H9 (cell line): ENCODE results near the gene VEZT. TPM values are rescaled to one million over a fixed set of nuclear protein-coding genes. Genes with fewer than 3 reads are reported as not detected.

Experiments used
- DNase-seq: peaks from one replicate; pipeline ENCODE4 v3.0.0-alpha.2; 2017
- H2AFZ ChIP-seq: one replicate; pipeline ENCODE4 v1.6.1; 2013; ENCODE audit warnings: mild to moderate bottlenecking, low read length, control low read depth, moderate library complexity
- H2AK5ac ChIP-seq: 2 replicates; pipeline ENCODE4 v1.6.1; 2013; ENCODE audit warnings: low read length, control low read depth, mixed read lengths; ENCODE audit not compliant: insufficient read length
- H2BK120ac ChIP-seq: one replicate; pipeline ENCODE4 v1.6.1; 2013; ENCODE audit warnings: low read depth, mild to moderate bottlenecking, low read length, control low read depth, inconsistent platforms; ENCODE audit not compliant: poor library complexity, severe bottlenecking
- H2BK12ac ChIP-seq: 2 replicates; pipeline ENCODE4 v1.6.1; 2013; ENCODE audit warnings: low read length, control low read depth, mixed read lengths, low read depth; ENCODE audit not compliant: insufficient read length
- H2BK15ac ChIP-seq: 2 replicates; pipeline ENCODE4 v1.6.1; 2013; ENCODE audit warnings: low read depth, low read length, control low read depth
- H2BK20ac ChIP-seq: one replicate; pipeline ENCODE4 v1.6.1; 2013; ENCODE audit warnings: low read depth, mild to moderate bottlenecking, low read length, control low read depth, inconsistent platforms; ENCODE audit not compliant: poor library complexity, severe bottlenecking
- H2BK5ac ChIP-seq: 2 replicates; pipeline ENCODE4 v1.6.1; 2013; ENCODE audit warnings: low read length, control low read depth, mixed read lengths; ENCODE audit not compliant: insufficient read length
- H3K14ac ChIP-seq: 2 replicates; pipeline ENCODE4 v1.6.1; 2013; ENCODE audit warnings: low read length, control low read depth; ENCODE audit not compliant: insufficient read depth
- H3K18ac ChIP-seq: 2 replicates; pipeline ENCODE4 v1.6.1; 2013; ENCODE audit warnings: low read depth, mild to moderate bottlenecking, mixed read lengths, low read length, control low read depth; ENCODE audit not compliant: insufficient read length
- H3K23ac ChIP-seq: 2 replicates; pipeline ENCODE4 v1.6.1; 2013; ENCODE audit warnings: low read length, control low read depth, mixed read lengths, low read depth; ENCODE audit not compliant: insufficient read length
- H3K23me2 ChIP-seq: 2 replicates; pipeline ENCODE4 v1.6.1; 2013; ENCODE audit warnings: low read depth, mild to moderate bottlenecking, mixed read lengths, low read length, control low read depth; ENCODE audit not compliant: insufficient read length, poor library complexity, severe bottlenecking
- H3K27ac ChIP-seq: 2 replicates; pipeline ENCODE4 v1.5.1; 2013; ENCODE audit warnings: low read length, control low read depth, mixed read lengths, low read depth; ENCODE audit not compliant: insufficient read length
- H3K27me3 ChIP-seq: 2 replicates; pipeline ENCODE4 v1.6.1; 2013; ENCODE audit warnings: low read length, control low read depth, inconsistent platforms; ENCODE audit not compliant: insufficient read depth
- H3K4ac ChIP-seq: 2 replicates; pipeline ENCODE4 v1.6.1; 2013; ENCODE audit warnings: low read depth, mild to moderate bottlenecking, control low read depth, inconsistent platforms, low read length, moderate library complexity
- H3K4me1 ChIP-seq: 2 replicates; pipeline ENCODE4 v1.6.1; 2013; ENCODE audit warnings: low read length, control low read depth, inconsistent platforms; ENCODE audit not compliant: insufficient read depth
- H3K4me2 ChIP-seq: 2 replicates; pipeline ENCODE4 v1.6.1; 2013; ENCODE audit warnings: low read length, control low read depth, mixed read lengths; ENCODE audit not compliant: insufficient read length, insufficient read depth
- H3K56ac ChIP-seq: 2 replicates; pipeline ENCODE4 v1.6.1; 2013; ENCODE audit warnings: low read depth, mild to moderate bottlenecking, mixed read lengths, low read length, control low read depth; ENCODE audit not compliant: insufficient read length
- H3K79me1 ChIP-seq: 2 replicates; pipeline ENCODE4 v1.6.1; 2013; ENCODE audit warnings: low read depth, mild to moderate bottlenecking, moderate library complexity, low read length, control low read depth, inconsistent platforms; ENCODE audit not compliant: insufficient read depth, poor library complexity, severe bottlenecking
- H3K79me2 ChIP-seq: 2 replicates; pipeline ENCODE4 v1.6.1; 2013; ENCODE audit warnings: low read length, control low read depth, inconsistent platforms; ENCODE audit not compliant: insufficient read depth
- H3K9ac ChIP-seq: 2 replicates; pipeline ENCODE4 v1.6.1; 2013; ENCODE audit warnings: low read length, control low read depth, mixed read lengths; ENCODE audit not compliant: insufficient read length; ENCODE audit errors: extremely low read depth
- H3K9me3 ChIP-seq: one replicate; pipeline ENCODE4 v1.6.1; 2013; ENCODE audit warnings: low read depth, low read length, inconsistent platforms; ENCODE audit not compliant: control insufficient read depth
- H3T11ph ChIP-seq: one replicate; pipeline ENCODE4 v1.6.1; 2013; ENCODE audit warnings: mild to moderate bottlenecking, low read length, control low read depth, inconsistent platforms
- H4K20me1 ChIP-seq: one replicate; pipeline ENCODE4 v1.6.1; 2013; ENCODE audit not compliant: control insufficient read depth, insufficient read length, insufficient read depth
- H4K5ac ChIP-seq: 2 replicates; pipeline ENCODE4 v1.6.1; 2013; ENCODE audit warnings: low read depth, mild to moderate bottlenecking, mixed read lengths, low read length, control low read depth; ENCODE audit not compliant: insufficient read length
- H4K8ac ChIP-seq: replicated peaks from 2 replicates; pipeline ENCODE4 v1.6.1; 2013; ENCODE audit warnings: low read length, control low read depth, mixed read lengths, low read depth; ENCODE audit not compliant: insufficient read length
- H4K91ac ChIP-seq: 2 replicates; pipeline ENCODE4 v1.6.1; 2013; ENCODE audit warnings: low read depth, mild to moderate bottlenecking, moderate library complexity, mixed read lengths, low read length, control low read depth; ENCODE audit not compliant: insufficient read length
- H3K27ac Mint-ChIP-seq, 3 experiments: 2 replicates in 2 of 3; 3 replicates in 1 of 3; pipeline ENCODE4 v1.8.0; 2020 to 2021; ENCODE audit warnings: mixed read lengths in 3 of 3, mild to moderate bottlenecking in 1 of 3, moderate library complexity in 1 of 3
- H3K27me3 Mint-ChIP-seq: 2 replicates; pipeline ENCODE4 v1.8.0; 2021; ENCODE audit warnings: low read depth, mild to moderate bottlenecking, moderate library complexity, mixed read lengths
- H3K36me3 Mint-ChIP-seq, 3 experiments: 2 replicates in 2 of 3; 3 replicates in 1 of 3; pipeline ENCODE4 v1.8.0; 2020 to 2021; ENCODE audit warnings: low read depth in 3 of 3, mixed read lengths in 3 of 3; ENCODE audit not compliant: insufficient read depth in 1 of 3
- H3K4me1 Mint-ChIP-seq, 2 experiments: 2 replicates each; pipeline ENCODE4 v1.8.0; 2020; ENCODE audit warnings: mixed read lengths in 2 of 2
- H3K4me3 Mint-ChIP-seq, 2 experiments: 2 replicates in 1 of 2; 3 replicates in 1 of 2; pipeline ENCODE4 v1.8.0; 2020 to 2021; ENCODE audit warnings: mild to moderate bottlenecking in 2 of 2, mixed read lengths in 2 of 2, moderate library complexity in 1 of 2
- H3K9me3 Mint-ChIP-seq, 2 experiments: 2 replicates in 1 of 2; 3 replicates in 1 of 2; pipeline ENCODE4 v1.8.0; 2020; ENCODE audit warnings: mild to moderate bottlenecking in 2 of 2, mixed read lengths in 2 of 2, moderate library complexity in 1 of 2
- CTCF ChIP-seq: fragments of 200-600 bp; sonication (generic); conservative IDR thresholded peaks from 3 replicates; pipeline ENCODE4 v1.8.0; 2021; ENCODE audit warnings: antibody characterized with exemption, mild to moderate bottlenecking
- WGBS: extraction: QIAGEN DNeasy Blood & Tissue Kit; methylation state at CpG from one replicate; pipeline ENCODE4 v1.1.7; 2013; ENCODE audit warnings: missing lambda C conversion rate, low lambda C conversion rate, mixed read lengths; ENCODE audit not compliant: insufficient read length; ENCODE audit errors: extremely low coverage; 5-methylcytosine and 5-hydroxymethylcytosine counted together
- total RNA-seq: library from RNA; stranded (reverse); gene quantifications from 2 replicates; pipeline ENCODE4 v1.2.1, GENCODE V29; 2021

The VEZT gene
- total RNA-seq, 1 experiment from 2014 or later: 69.8 TPM

GRCh38 chr12:95238150-95238549 is 20.5 kb downstream of the VEZT start:
- no peak overlapping the region for H3K23ac ChIP-seq
- H3K36me3 Mint-ChIP-seq: peaks cover 31 to 49% (median 37%) of the 10 kb centered on the region in 3 experiments
- no peak for DNase-seq
- H4K91ac ChIP-seq: no peak overlapping the region
- no peaks in the 10 kb centered on the region for H3K23me2 ChIP-seq
- H3K27ac ChIP-seq: no peak overlapping the region
- no peaks in the 10 kb centered on the region for H3K4me1 ChIP-seq
- no peak overlapping the region for H3T11ph ChIP-seq
- no peak overlapping the region for H2BK15ac ChIP-seq
- WGBS: no CpG with 5 or more reads among the region's 1 CpG
- no peaks in the 10 kb centered on the region for H3K27me3 Mint-ChIP-seq
- H2BK5ac ChIP-seq: no peak overlapping the region
- H2BK12ac ChIP-seq: no peak overlapping the region
- H3K4me2 ChIP-seq: no peak overlapping the region
- no peak overlapping the region for H2AFZ ChIP-seq
- no peak overlapping the region for H3K9ac ChIP-seq
- no peak overlapping the region for H2BK20ac ChIP-seq
- H4K8ac ChIP-seq: no peak overlapping the region
- H3K9me3 ChIP-seq: no peaks in the 10 kb centered on the region
- no peak overlapping the region for H2AK5ac ChIP-seq
- TF ChIP-seq CTCF: no peak
- peaks cover 3% of the 10 kb centered on the region for H3K79me1 ChIP-seq
- no peaks in the 10 kb centered on the region for H4K20me1 ChIP-seq
- peaks cover 0 to 7% of the 10 kb centered on the region in 2 experiments; a peak in 1 of 4 replicates for H3K4me1 Mint-ChIP-seq
- no peak overlapping the region for H3K27ac Mint-ChIP-seq
- H3K18ac ChIP-seq: no peak overlapping the region
- H4K5ac ChIP-seq: no peak overlapping the region
- H2BK120ac ChIP-seq: no peak overlapping the region
- no peak overlapping the region for H3K4me3 Mint-ChIP-seq
- peaks cover 13 to 15% of the 10 kb centered on the region in 2 experiments for H3K9me3 Mint-ChIP-seq
- no peak overlapping the region for H3K56ac ChIP-seq
- H3K79me2 ChIP-seq: peaks cover 4% of the 10 kb centered on the region; the same call in 1 of the 2 replicates
- no peak overlapping the region for H3K14ac ChIP-seq
- H3K4ac ChIP-seq: no peak overlapping the region
- H3K27me3 ChIP-seq: no peaks in the 10 kb centered on the region
